GM19468 (cell line): ENCODE measurements around the gene HK3.
"Not testable (repeated sequence)": the region's sequence is repeated elsewhere in the genome, so short reads cannot be mapped to it uniquely, and the experiment has no call there.

ENCODE experiments used
- ATAC-seq: cut with Tn5 transposase; IDR thresholded peaks from one replicate; pipeline ENCODE4 v1.9.1; 2021; ENCODE audit warnings: mild to moderate bottlenecking, moderate library complexity, moderate number of reproducible peaks; ENCODE audit not compliant: unreplicated experiment; ENCODE audit errors: extremely low read depth

HK3 gene

GRCh38 chr5:176873541-176874172 lies 25.5 kb downstream of the HK3 start:
- ATAC-seq, result no peak

- ATAC-seq, result not testable (repeated sequence)
These were observed 26.1 kb downstream of the HK3 start for GRCh38 chr5:176873011-176873410.

GRCh38 chr5:176872586-176872985 lies 26.6 kb downstream of the HK3 start:
- not testable (repeated sequence) for ATAC-seq

GRCh38 chr5:176870644-176871043 lies 28.5 kb downstream of the HK3 start:
- not testable (repeated sequence) for ATAC-seq

- ATAC-seq, result no peak
These were observed 29.0 kb downstream of the HK3 start for GRCh38 chr5:176870110-176870591.

- ATAC-seq, result no peak
These were observed 29.5 kb downstream of the HK3 start for GRCh38 chr5:176869501-176870109.

- no peak for ATAC-seq
These were observed 30.4 kb downstream of the HK3 start for GRCh38 chr5:176868731-176869130.

DNA sequence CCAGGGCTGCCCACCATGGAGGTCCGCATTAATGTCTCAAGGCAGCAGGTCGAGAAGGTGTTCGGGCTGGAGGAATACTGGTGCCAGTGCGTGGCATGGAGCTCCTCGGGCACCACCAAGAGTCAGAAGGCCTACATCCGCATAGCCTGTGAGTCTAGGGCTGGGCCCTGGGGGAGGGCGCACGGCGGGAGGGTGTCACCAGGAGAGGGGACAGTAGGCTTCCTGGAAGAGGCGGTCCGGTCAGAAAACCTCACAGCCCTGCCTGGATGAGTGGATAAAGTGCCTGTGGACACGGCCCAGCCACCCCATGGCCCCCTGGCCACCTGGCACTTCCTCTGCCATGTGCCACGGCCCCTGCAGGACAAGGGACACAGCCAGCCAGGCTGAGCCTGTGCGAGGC lies 31.0 kb downstream of the HK3 start:
- no peak for ATAC-seq

GRCh38 chr5:176866707-176867310 lies 32.3 kb downstream of the HK3 start:
- no peak for ATAC-seq

DNA sequence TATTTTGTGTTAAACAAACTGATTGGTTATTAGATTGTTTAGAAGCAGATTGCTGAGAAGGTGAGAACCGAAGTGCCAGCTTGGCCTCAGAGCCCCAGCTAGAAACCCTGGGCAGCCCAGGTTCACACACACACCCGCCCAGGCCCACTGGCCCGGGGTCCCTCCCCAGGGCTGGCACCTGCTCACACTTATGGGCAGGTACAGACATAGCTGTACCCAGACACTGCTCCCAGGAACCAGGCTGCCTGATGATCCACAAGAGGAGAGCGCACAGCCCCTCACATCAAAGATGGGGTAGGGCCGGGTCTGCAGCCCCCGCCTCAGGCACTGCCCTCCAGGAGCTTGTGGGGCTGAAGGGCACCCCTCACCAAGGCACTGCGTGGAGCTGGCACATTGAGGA lies 33.2 kb downstream of the HK3 start:
- ATAC-seq, result no peak

- ATAC-seq, result no peak
These were observed 34.4 kb downstream of the HK3 start for GRCh38 chr5:176864755-176865154.

DNA sequence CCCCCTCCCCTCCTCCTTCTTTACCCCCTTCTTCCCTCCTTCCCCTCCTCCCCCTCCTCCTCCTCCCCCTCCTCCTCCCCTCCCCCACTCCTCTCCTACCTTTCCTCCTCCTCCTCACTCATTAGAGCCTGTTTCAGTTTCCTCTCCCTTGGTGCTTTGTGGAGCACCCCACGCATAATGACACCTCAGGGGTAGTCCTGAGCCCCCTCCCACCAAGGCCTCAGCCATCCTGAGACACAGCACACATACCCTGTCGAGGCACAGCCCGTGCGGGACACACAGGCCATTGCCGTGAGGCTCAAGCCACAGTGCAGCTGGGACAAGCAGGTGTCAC lies 35.4 kb downstream of the HK3 start:
- ATAC-seq, result no peak

DNA sequence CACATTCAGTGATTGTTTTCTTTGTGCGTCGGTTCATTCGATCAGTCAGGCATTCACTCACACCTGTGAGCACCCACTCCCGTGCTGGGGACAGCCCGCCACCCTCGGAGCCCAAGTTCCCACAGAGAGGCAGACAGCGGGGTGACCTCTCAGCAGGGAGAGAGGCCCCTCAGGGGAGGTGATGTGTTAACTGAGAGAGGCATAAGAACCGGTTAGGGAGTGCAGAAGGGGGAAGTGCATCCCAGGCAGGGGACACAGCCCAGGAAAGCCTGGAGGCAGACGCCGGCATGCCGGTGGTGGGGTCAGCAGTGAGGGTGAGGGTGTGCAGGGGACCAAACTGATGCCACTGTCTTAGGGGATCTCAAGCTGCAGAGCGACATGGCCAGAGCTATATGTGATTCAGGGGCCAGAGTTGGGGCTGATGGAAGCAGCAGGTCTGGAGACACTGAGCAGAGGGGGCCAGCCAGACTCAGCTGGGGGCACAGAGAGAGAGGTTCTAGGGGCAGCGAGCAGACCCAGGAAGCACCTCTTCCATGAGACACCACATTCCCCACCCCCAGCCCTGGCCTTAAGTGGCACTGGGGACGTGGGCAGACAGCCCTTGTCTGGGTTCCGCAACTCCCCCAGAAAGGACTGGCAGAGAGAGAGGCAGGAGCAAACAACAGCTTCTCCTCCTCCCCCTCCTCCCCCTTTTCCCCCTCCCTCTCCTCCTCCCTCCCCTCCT lies 35.9 kb downstream of the HK3 start:
- ATAC-seq, result no peak

DNA sequence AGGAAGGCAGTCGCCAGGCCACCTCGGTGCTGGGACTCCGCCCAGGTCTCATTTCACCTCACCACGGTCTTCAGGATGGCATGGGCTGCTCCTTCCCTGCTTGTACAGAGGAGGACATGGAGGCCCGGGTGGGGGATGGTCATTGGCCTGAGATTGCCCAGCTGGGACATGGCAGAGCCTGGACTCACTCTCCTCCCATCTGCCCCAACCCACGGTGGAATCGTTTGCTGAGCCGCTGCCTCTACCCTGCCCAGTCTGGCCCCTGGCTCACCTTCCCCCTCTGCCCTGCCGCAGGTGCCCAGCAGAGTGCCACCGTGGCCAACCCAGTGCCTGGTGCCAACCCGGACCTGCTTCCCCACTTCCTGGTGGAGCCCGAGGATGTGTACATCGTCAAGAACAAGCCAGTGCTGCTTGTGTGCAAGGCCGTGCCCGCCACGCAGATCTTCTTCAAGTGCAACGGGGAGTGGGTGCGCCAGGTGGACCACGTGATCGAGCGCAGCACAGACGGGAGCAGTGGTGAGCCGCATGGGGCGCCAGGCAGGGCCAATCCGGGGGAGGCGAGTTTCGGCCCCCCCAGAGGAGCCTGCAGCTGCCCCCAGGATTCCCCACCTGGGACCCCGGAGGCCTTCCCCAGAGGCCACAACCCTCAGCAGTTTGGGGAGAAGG lies 36.7 kb downstream of the HK3 start:
- no peak for ATAC-seq

- ATAC-seq, result no peak
These were observed 37.9 kb downstream of the HK3 start for GRCh38 chr5:176861276-176861675.

- no peak for ATAC-seq
These were observed 38.8 kb downstream of the HK3 start for GRCh38 chr5:176860381-176860780.

DNA sequence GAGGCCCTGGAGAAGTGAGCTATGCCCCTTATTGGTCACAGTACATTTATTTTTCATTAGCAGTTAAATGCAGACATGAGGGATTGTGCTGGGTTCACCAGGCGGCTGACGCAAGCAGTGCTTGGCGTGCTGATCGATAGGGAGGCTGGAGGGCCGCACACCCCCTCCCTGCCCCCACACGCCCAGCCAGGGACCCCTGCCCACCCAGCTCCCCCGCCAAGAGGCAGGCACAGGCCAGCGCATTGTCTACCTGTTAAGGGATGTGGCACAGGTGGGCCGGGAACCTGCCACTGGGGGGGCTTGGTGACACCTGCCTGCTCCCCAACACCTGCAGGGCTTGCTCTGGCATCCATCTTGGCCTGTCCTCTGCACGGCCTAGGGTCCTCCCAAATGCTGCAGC lies 39.2 kb downstream of the HK3 start:
- ATAC-seq, result no peak

DNA sequence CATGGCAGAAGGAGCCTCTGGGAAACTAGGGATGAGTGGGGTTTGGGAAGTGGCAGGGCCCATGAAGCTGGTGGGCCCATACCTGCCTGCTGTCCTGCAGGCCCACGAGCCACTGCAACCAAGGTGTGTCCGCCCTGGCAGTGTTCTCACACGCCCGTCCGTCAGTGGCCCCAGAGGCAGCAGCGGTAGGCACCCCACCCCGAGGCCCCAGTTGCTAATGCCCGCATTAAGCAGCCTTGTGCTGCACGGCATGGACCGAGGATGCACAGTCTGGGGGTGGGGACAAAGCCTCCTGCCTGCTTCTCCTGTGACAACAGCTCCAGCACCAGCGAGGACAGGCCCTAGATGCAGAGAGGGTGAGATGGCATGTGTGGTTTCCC lies 41.3 kb downstream of the HK3 start:
- no peak for ATAC-seq

DNA sequence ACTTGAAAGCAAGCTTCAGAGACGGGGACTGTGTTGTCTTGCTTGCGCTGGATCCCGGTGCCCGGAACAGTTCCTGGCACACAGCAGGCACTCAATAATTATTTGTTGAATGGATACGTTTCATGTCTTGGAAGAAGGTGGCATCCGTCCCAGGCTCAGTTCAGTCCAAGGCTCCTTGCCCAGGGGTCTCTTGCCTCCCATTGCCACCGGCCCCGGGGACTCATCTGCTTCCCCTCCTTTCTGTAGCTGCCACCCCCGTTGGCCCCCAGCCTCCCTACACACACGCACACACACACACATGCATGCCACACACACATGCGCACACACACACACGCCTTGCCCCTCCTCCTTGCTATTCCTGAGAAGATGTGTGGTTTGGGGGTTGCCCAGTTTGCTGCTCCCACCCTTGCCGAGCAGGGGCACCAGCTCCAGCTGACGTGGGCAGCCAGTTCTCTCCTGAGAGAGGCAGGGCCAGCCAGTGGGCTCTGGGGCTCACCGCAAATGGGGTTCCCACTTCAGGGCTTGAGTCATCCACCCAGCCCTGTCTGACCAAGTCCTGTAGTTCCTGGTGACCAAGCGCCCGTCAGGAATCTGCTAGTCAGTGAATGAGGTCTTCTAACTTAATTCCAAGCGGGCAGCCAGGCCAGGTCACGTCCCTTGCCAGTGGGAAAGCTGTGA lies 41.8 kb downstream of the HK3 start:
- ATAC-seq, result no peak

DNA sequence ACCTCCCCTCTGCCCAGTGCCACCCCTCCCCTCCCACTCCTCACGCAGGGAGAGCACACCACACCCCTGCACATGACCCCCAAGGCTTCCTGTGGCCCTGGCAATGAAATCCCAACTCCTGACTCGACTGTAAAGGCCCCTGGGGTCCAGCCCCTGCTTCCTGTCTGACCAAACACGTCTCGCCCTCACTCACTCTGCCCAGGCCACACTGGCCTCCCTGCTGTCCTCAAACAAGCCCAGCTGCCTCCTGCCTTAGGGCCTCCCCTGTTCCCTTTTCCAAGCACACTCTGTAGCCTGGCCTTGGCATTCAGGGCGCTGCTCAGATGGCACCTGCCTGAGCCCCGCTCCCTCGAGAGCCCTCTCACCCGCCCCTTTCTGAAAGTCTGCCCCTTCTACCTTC lies 42.4 kb downstream of the HK3 start:
- no peak for ATAC-seq
